Stimulated activated CD4-positive, alpha-beta T cell treated with anti-CD3 and anti-CD28 coated beads, Interleukin-4, amount 100 ng/mL, for 24 hours (primary cell): ENCODE measurements around the gene ACSM4.

Experiments used
- DNase-seq: peaks from one replicate; pipeline ENCODE4 v3.0.0-alpha.2; 2020

ACSM4 gene

DNA sequence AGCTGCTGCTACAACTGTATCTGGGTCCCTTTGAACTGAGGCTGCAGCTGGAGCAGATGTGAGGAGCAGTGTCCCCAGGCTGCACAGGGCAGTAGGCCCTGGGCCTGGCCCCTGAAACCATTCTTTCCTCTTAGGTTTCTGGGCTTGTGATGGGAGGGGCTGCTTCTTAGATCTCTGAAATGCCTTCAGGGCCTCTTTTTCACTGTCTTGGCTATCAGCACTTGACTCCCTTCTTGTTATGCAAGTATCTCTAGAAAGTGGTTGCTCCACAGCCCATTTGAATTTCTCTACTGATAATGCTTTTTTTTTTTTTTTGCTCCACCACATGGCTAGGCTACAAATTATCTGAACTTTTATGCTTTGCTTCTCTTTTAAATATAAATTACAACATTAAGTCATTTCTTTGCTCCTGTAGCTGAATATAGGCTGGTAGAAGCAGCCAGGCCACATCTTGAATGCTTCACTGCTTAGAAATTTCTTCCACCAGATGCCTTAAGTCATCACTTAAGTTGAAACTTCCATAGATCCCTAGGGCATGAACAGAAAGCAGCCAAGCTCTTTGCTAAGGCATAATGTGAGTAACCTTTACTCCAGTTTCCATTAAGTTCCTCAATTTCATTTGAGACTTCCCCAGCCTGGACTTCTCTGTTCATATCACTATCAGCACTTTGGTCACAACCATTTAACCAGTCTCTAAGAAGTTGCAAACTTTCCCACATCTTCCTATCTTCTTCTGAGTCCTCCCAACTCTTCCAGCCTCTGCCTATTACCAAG, 41.1 kb downstream of the ACSM4 start:
- no peak for DNase-seq

- DNase-seq, result no peak
These were observed 42.8 kb downstream of the ACSM4 start for GRCh38 chr12:7346551-7347225.

DNA sequence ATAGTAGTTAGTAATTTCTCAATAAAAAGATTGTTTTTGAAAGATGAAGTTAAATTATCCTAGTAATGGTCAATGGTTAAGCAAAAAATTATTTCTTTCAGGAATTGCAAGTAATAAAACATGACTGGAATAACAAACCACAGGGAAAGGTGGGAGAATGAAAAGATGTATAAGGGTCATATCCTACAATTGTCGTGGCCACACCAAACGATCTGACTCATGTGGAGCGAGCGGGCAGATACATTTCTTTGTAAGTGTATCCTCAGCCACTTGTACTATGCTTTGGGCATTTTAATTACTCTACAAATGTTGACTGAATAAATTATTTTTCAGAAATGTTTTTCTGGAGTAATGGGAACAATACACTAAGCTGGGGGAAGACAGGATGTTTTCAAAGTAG, 45.5 kb downstream of the ACSM4 start:
- DNase-seq, result no peak

- DNase-seq, result no peak
These were observed 47.3 kb downstream of the ACSM4 start for GRCh38 chr12:7351177-7351576.

DNA sequence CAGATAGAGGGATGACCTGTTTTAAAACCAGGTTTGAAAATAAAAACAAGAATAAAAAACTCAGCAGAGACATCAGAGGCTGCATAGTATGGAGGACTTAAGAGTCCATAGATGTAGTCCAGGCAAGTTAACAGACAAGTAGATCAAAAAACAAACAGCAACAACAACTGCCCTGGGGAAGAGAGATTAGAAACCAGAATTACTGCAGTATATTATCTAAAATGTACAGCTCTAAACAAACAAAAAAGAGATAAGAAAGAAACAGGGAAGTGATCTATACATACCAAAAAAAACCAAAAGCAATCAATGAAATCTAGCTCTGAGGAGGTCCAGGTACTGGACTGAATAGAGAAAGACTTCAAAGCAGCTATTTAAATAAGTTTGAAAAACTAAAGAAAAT, 48.8 kb downstream of the ACSM4 start:
- no peak for DNase-seq

DNA sequence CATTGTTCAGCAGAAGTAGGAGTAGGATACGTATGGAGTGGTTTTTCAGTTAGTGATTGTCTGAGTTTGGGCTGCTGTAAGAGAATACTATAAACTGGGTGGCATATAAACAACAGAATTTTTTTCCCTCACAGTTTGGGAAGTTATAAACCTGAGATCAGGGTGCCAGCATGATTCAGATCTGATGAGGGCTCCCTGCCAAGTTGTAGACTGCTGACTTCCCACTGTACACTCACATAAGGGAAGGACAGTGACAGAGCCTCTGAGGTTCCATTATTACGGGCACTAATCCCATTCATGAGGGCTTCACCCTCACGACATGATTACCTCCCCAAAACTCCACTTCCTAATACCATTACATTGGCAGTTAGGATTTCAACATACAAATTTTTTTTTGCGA, 50.7 kb downstream of the ACSM4 start:
- no peak for DNase-seq

GRCh38 chr12:7361265-7361664, 57.4 kb downstream of the ACSM4 start:
- DNase-seq, result no peak

DNA sequence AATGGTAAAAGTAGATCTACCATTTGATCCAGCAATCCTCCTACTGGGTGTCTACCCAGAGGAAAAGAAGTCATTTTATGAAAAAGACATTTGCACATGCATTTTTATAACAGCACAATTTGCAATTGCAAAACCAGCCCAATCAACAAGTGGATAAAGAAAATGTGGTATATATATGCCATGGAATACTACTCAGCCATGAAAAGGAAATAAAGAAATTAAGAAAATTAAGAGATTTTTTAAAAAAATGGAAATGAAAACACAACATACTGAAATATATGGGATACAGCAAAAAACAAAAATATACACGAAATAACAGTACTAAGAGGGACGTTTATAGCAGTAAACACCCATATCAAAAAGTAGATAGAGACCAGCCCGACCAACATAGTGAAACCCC, 58.9 kb downstream of the ACSM4 start:
- DNase-seq, result no peak

DNA sequence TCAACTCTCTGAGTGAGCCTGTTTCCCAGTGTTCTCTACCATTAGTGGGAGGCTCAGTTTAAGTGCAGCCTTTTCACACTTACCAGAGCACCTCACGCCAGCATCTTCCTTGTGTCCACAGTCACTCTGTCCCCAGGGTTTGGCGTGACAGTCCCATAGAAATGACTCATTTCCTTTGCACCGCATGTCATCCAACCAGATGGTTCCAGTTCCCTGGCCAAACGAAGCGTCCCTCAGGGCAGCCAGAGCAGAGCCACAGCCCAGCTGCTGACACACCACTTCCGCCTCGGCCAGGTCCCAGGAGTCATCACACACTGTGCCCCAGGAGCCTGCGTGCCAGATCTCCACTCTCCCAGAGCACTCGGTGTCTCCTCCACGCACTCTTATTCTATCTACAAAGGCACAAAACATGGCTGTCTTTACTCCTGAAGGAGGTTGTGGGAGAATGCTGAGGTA, 65.4 kb downstream of the ACSM4 start:
- DNase-seq, result no peak

GRCh38 chr12:7373226-7373625, 69.4 kb downstream of the ACSM4 start:
- DNase-seq, result no peak

- DNase-seq, result no peak
These were observed 70.7 kb downstream of the ACSM4 start for GRCh38 chr12:7374423-7375144.

DNA sequence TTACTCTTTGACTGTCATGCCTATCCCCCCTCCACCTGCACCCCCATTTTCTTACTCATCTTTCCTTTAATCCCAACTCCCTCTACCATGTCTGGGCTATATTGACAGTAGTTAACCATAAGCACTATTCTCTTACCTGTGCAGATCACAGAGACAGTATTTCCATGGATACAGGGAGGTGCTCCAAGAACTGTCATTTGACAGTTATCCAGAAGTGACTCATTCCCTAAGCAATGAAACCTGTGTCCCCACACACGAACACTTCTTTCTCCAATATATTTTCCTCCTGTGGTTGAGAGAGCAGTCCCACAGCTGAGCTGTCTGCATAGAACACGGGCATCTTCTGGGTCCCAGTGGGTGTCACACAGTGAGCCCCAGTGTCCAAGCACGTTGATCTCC, 71.3 kb downstream of the ACSM4 start:
- DNase-seq, result no peak

DNA sequence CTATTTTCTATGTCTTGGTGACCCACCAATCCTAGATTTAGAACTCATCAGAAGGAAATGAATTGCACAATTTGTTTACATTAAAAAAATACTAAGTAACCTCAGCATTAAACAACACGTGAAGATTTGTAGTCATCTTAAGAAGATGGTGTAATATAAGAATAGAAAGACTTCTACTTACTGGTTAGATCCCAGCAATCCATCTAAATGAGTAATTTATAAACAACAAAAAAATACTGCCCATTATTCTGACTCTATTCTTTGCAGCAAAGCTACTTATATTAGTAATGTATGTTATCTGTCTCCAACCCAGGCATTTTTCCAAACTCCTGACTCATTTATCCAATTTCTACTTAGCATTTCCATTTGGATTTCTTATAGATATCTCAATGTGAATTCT, 72.3 kb downstream of the ACSM4 start:
- DNase-seq, result no peak
